Retinal pigment epithelial cell (primary cell): ENCODE measurements around the gene STX1A.

Experiments used
- DNase-seq: peaks from one replicate; pipeline ENCODE4 v3.0.0-alpha.2; 2010; ENCODE audit warnings: low read depth
- H3K4me3 ChIP-seq: 2 replicates; pipeline ENCODE4 v1.5.1; 2011; ENCODE audit warnings: mild to moderate bottlenecking, low read length, control low read depth, moderate library complexity
- CTCF ChIP-seq: conservative IDR thresholded peaks from 2 replicates; pipeline ENCODE4 v1.5.1; 2011; ENCODE audit warnings: low read depth, low read length, control low read depth, inconsistent platforms

Gene STX1A

GRCh38 chr7:73701357-73701995, 18.0 kb downstream of the STX1A start:
- H3K4me3 ChIP-seq: no peak overlapping the region
- peak; percentile 69 for TF ChIP-seq CTCF
- DNase-seq: no peak

DNA sequence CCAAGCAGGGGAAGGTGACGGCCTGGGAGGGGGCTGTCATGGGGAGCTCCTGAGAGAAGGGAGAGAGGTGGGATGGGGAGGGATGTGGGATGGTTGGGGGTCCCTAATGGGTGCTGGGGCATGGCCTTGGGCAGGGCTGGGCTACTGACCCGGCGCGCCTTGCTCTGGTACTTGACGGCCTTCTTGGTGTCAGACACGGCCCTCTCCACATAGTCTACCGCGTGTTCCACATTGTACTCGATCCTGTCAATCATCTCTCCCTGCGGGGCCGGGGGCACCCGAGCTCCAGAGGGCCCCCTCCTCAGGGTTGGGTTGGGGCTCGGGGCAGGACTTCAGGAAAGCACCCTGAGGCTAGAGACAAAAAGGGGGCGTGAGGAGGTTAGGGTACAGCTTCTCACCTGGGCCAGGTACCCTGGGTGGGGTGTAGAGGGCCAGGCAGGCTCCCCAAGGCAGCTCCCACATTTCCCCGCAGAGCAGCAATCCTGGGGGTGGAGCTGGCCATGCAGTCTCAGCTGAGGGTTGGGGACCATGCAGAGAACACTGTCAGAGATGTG, 18.8 kb downstream of the STX1A start:
- TF ChIP-seq CTCF: no peak
- H3K4me3 ChIP-seq: no peak overlapping the region
- DNase-seq: no peak

GRCh38 chr7:73700069-73700423, 19.4 kb downstream of the STX1A start:
- no peak overlapping the region for H3K4me3 ChIP-seq
- no peak for DNase-seq
- no peak for TF ChIP-seq CTCF

- H3K4me3 ChIP-seq: no peak overlapping the region
- DNase-seq: no peak
- TF ChIP-seq CTCF: no peak
These were observed 19.9 kb downstream of the STX1A start for GRCh38 chr7:73699370-73700068.

GRCh38 chr7:73698410-73698809, 21.1 kb downstream of the STX1A start:
- TF ChIP-seq CTCF: no peak
- DNase-seq: no peak
- no peak overlapping the region for H3K4me3 ChIP-seq

DNA sequence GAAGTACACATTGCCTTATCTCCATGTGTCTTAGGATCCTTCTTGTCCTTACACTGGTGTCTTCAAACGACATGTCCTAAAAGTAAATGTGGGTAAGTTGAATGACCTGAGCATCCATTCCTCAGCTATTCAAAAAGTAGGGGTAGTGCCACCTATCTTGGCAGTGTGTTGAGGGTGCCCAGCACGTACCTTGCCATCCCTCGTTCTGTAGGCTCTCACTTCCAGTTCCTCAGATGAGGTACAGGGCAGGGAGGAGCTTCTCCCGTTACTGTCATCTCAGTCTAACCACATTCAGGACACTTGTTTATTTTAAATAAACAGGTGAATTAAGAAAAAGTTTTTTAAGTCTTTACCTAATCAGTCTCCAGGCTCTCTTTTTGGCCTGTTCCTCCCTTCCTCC, 23.1 kb downstream of the STX1A start:
- no peak overlapping the region for H3K4me3 ChIP-seq
- TF ChIP-seq CTCF: no peak
- no peak for DNase-seq

DNA sequence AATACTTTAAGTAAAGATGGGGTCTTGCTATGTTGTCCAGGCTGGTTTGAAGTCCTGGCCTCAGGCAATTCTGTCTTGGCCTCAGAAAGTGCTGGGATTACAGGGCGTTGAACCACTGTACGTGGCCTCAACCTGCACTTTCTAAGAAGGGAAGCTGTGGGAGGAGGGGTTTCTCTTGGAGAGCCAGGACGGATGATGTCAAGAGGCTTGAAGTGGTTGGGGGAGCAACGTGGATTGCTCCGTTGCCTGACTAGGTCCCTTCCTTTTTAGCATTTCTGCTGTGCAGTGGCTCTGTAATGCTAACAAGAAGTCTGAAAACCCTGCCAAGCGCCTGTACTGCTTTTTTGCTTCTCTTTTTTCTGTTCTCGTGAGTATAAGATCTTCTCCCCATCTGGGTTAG, 28.8 kb downstream of the STX1A start:
- no peak for DNase-seq

More for the DNA sequence above, 28.8 kb downstream of the STX1A start:
- no peak overlapping the region for H3K4me3 ChIP-seq
- no peak for TF ChIP-seq CTCF
